ENCODE results near the gene MDFIC.

MDFIC gene

GRCh38 chr7:115060095-115060870, 138.4 kb downstream of the MDFIC start:
- TF ChIP-seq CTCF (IDR thresholded peaks at IDR 0.05) = no peak

- no peak for TF ChIP-seq CTCF (IDR thresholded peaks at IDR 0.05)
Measured at GRCh38 chr7:115066050-115066449, 144.2 kb downstream of the MDFIC start.

- no peak for TF ChIP-seq CTCF (IDR thresholded peaks at IDR 0.05)
Measured at GRCh38 chr7:115066634-115067033, 144.7 kb downstream of the MDFIC start.

- no peak for TF ChIP-seq CTCF (IDR thresholded peaks at IDR 0.05)
Measured at GRCh38 chr7:115068220-115068619, 146.3 kb downstream of the MDFIC start.
